HCT116 (cell line): Measurements from ENCODE around the gene DOCK4. TPM values are rescaled to one million over a fixed set of nuclear protein-coding genes. Genes with fewer than 3 reads are reported as not detected.

ENCODE experiments used
- ATAC-seq: fragments of 200-7000 bp; cut with Tn5 transposase; 2 replicates; pipeline ENCODE4 v1.9.1; 2020; ENCODE audit warnings: mild to moderate bottlenecking, moderate library complexity
- BruUV-seq: library from RNA; stranded (reverse); fragments of 400-500 nt; replicated peaks from 2 replicates; lab custom pipeline; 2021; lab: Mats Ljungman, UMichigan
- CTCF ChIA-PET: fragments of 300-600 bp; sonication (Branson Sonifier 250); formaldehyde crosslinking; loops from one replicate; lab custom pipeline; 2021; ENCODE audit warnings: antibody characterized with exemption; lab: Charles Lee
- POLR2A ChIA-PET: fragments of 300-600, 350-600 bp; sonication (Branson Sonifier 250); formaldehyde crosslinking; loops from one replicate; lab custom pipeline; 2021; ENCODE audit warnings: antibody characterized with exemption; lab: Charles Lee
- RAD21 ChIA-PET, 2 experiments: fragments of 300-600 bp; sonication (Branson Sonifier 250); formaldehyde crosslinking; loops; one replicate each; lab custom pipeline; 2023; ENCODE audit warnings: low total read pairs in 2 of 2; ENCODE audit not compliant: uncharacterized antibody in 2 of 2, unreplicated experiment in 2 of 2, low non-redundant PET in 1 of 2; lab: Charles Lee
- DNase-seq: peaks from one replicate; pipeline ENCODE4 v3.0.0-alpha.2; 2010; ENCODE audit warnings: low read depth, low spot score
- H2AFZ ChIP-seq: fragments of 200-600 bp; shearing (Covaris generic), sonication (generic); 2 replicates; pipeline ENCODE4 v1.6.1; 2017; ENCODE audit warnings: low read depth, mixed run types, mixed read lengths, antibody characterized with exemption, low read length; ENCODE audit not compliant: poor library complexity, severe bottlenecking
- H3K27ac ChIP-seq: 2 replicates; pipeline ENCODE4 v1.5.1; 2012; ENCODE audit warnings: low read depth, low read length
- H3K27me3 ChIP-seq: fragments of 200-600 bp; sonication (generic); 2 replicates; pipeline ENCODE4 v1.6.1; 2016; ENCODE audit warnings: mixed run types, low read length, mixed read lengths; ENCODE audit not compliant: insufficient read depth
- H3K36me3 ChIP-seq, 2 experiments: fragments of 200-500 bp in 1 of 2; fragments of 200-600 bp in 1 of 2; sonication (Bioruptor generic) in 1 of 2; sonication (generic) in 1 of 2; 2 replicates each; pipeline versions ENCODE4 v1.5.1 to v1.6.1; 2014 to 2016; ENCODE audit warnings: low read length in 2 of 2, inconsistent platforms in 1 of 2, mixed read lengths in 1 of 2, mixed run types in 1 of 2; ENCODE audit not compliant: insufficient read depth in 2 of 2, control insufficient read depth in 1 of 2
- H3K4me1 ChIP-seq, 2 experiments: fragments of 200-600 bp in 1 of 2; sonication (generic) in 1 of 2; 2 replicates each; pipeline versions ENCODE4 v1.5.1 to v1.6.1; 2012 to 2017; ENCODE audit warnings: low read length in 2 of 2, inconsistent platforms in 1 of 2, mild to moderate bottlenecking in 1 of 2, mixed read lengths in 1 of 2, mixed run types in 1 of 2, moderate library complexity in 1 of 2; ENCODE audit not compliant: insufficient read depth in 2 of 2, control insufficient read depth in 1 of 2
- H3K4me2 ChIP-seq: fragments of 200-600 bp; sonication (generic); 2 replicates; pipeline ENCODE4 v1.6.1; 2017; ENCODE audit warnings: mixed run types, low read length, mixed read lengths
- H3K4me3 ChIP-seq, 2 experiments: fragments of 200-600 bp in 1 of 2; sonication (generic) in 1 of 2; replicated peaks in 1 of 2; 2 replicates each; pipeline ENCODE4 v1.5.1; 2011 to 2016; ENCODE audit warnings: low read length in 2 of 2, control low read depth in 1 of 2, low read depth in 1 of 2, mild to moderate bottlenecking in 1 of 2, mixed read lengths in 1 of 2, mixed run types in 1 of 2
- H3K79me2 ChIP-seq: fragments of 200-600 bp; sonication (generic); 2 replicates; pipeline ENCODE4 v1.6.1; 2017; ENCODE audit warnings: mild to moderate bottlenecking, mixed run types, low read length, moderate library complexity, mixed read lengths; ENCODE audit not compliant: insufficient read depth
- H3K9ac ChIP-seq: fragments of 200-600 bp; sonication (generic); 2 replicates; pipeline ENCODE4 v1.6.1; 2016; ENCODE audit warnings: low read length, mixed read lengths
- H3K9me2 ChIP-seq: fragments of 200-600 bp; sonication (generic), shearing (Covaris generic); 2 replicates; pipeline ENCODE4 v1.6.1; 2017; ENCODE audit warnings: mixed run types, mild to moderate bottlenecking, moderate library complexity; ENCODE audit not compliant: insufficient read depth
- H3K9me3 ChIP-seq, 2 experiments: fragments of 200-500 bp in 1 of 2; fragments of 200-600 bp in 1 of 2; sonication (Bioruptor generic) in 1 of 2; sonication (generic) in 1 of 2; 2 replicates each; pipeline ENCODE4 v1.6.1; 2014 to 2017; ENCODE audit warnings: low read length in 2 of 2, mixed read lengths in 2 of 2, inconsistent platforms in 1 of 2, low read depth in 1 of 2, mild to moderate bottlenecking in 1 of 2, mixed run types in 1 of 2, moderate library complexity in 1 of 2; ENCODE audit not compliant: control insufficient read depth in 1 of 2, insufficient read depth in 1 of 2
- H4K20me1 ChIP-seq: fragments of 200-600 bp; sonication (generic), shearing (Covaris generic); 2 replicates; pipeline ENCODE4 v1.6.1; 2017; ENCODE audit warnings: mixed run types, mild to moderate bottlenecking, moderate library complexity; ENCODE audit not compliant: insufficient read depth
- CBX3 ChIP-seq: IDR thresholded peaks from 2 replicates; pipeline ENCODE4 v1.6.1; 2012; ENCODE audit warnings: low read depth
- CEBPB ChIP-seq: IDR thresholded peaks from 2 replicates; pipeline ENCODE4 v1.6.1; 2012; ENCODE audit warnings: low read depth
- CTCF ChIP-seq, 3 experiments: fragments of 200-600 bp in 1 of 3; sonication (generic) in 1 of 3; IDR thresholded peaks in 2 of 3; conservative IDR thresholded peaks in 1 of 3; 2 replicates each; pipeline ENCODE4 v1.5.1; 2012 to 2017; ENCODE audit warnings: low read depth in 2 of 3, low read length in 2 of 3, antibody characterized with exemption in 1 of 3, borderline replicate concordance in 1 of 3, control low read depth in 1 of 3, mild to moderate bottlenecking in 1 of 3, mixed read lengths in 1 of 3, mixed run types in 1 of 3, moderate library complexity in 1 of 3; ENCODE audit not compliant: insufficient read depth in 1 of 3
- JUND ChIP-seq: IDR thresholded peaks from 2 replicates; pipeline ENCODE4 v1.6.1; 2012
- MAX ChIP-seq: IDR thresholded peaks from 2 replicates; pipeline ENCODE4 v1.6.1; 2012
- POLR2A ChIP-seq: IDR thresholded peaks from 2 replicates; pipeline ENCODE4 v1.7.0; 2011; ENCODE audit warnings: borderline replicate concordance; ENCODE audit not compliant: insufficient read depth, insufficient read length; ENCODE audit errors: extremely low read depth
- REST ChIP-seq: IDR thresholded peaks from 2 replicates; pipeline ENCODE4 v1.6.1; 2012; ENCODE audit warnings: low read depth
- SIN3A ChIP-seq: IDR thresholded peaks from 2 replicates; pipeline ENCODE4 v1.6.1; 2012; ENCODE audit warnings: low read depth
- SP1 ChIP-seq: IDR thresholded peaks from 2 replicates; pipeline ENCODE4 v1.6.1; 2012; ENCODE audit warnings: low read depth
- SRF ChIP-seq: IDR thresholded peaks from 2 replicates; pipeline ENCODE4 v1.6.1; 2012; ENCODE audit warnings: low read depth
- TCF7L2 ChIP-seq: IDR thresholded peaks from 2 replicates; pipeline ENCODE4 v1.7.0; 2011; ENCODE audit warnings: borderline replicate concordance, inconsistent platforms; ENCODE audit not compliant: insufficient read depth, insufficient read length; ENCODE audit errors: extremely low read depth
- ZBTB33 ChIP-seq: IDR thresholded peaks from 2 replicates; pipeline ENCODE4 v1.6.1; 2011; ENCODE audit warnings: mild to moderate bottlenecking, low read length, moderate library complexity; ENCODE audit not compliant: insufficient replicate concordance; ENCODE audit errors: extremely low read depth
- ZFX ChIP-seq: fragments of 450-650 bp; IDR thresholded peaks from 2 replicates; pipeline ENCODE4 v1.6.1; 2017
- ZNF274 ChIP-seq: fragments of 200-500 bp; sonication (Bioruptor generic); IDR thresholded peaks from 2 replicates; pipeline ENCODE4 v1.6.1; 2014; ENCODE audit warnings: mild to moderate bottlenecking, low read depth, low read length, inconsistent platforms
- intact Hi-C: fragments of 100-400 bp; cut with micrococcal nuclease; formaldehyde crosslinking; loops from 2 replicates; pipeline ENCODE4 v1.10.0; 2022
- total RNA-seq: library from RNA; stranded (reverse); gene quantifications from one replicate; pipeline ENCODE4 v1.2.1, GENCODE V29; 2021; ENCODE audit not compliant: unreplicated experiment

DOCK4 gene
- total RNA-seq, 1 experiment from 2014 or later = 2.2 TPM

- TF ChIP-seq REST (no peak), ZBTB33 (no peak), CBX3 (no peak), CTCF (IDR thresholded peaks at IDR 0.05 in 2 of 3, conservative IDR thresholded peaks at IDR 0.05 in 1 of 3; ENCODE audit: borderline replicate concordance in 1 of 3, insufficient read depth in 1 of 3, low read depth in 2 of 3, low read length in 2 of 3) (no peak), JUND (no peak), ZFX (no peak), SRF (no peak), SIN3A (no peak), POLR2A (no peak), MAX (no peak), SP1 (no peak), TCF7L2 (no peak), CEBPB (no peak), ZNF274 (no peak)
- no peaks in the 10 kb centered on the region for H3K36me3 ChIP-seq
- CTCF ChIA-PET = no interaction called here
- no TSS peak for BruUV-seq
- RAD21 ChIA-PET = no interaction called here
- ATAC-seq (no peak; the same call in 1 of the 2 replicates), DNase-seq (no peak)
- H4K20me1 ChIP-seq = no peaks in the 10 kb centered on the region
- no peak overlapping the region for H3K27ac ChIP-seq
- 0 out of 2 replicates have a peak, but pooled peaks cover 3% of the 10 kb centered on the region for H3K27me3 ChIP-seq
- POLR2A ChIA-PET = no interaction called here
- H3K4me3 ChIP-seq = no peak overlapping the region
- H3K4me2 ChIP-seq = no peak overlapping the region
- H3K9me3 ChIP-seq = no peaks in the 10 kb centered on the region
- no peak overlapping the region for H3K9ac ChIP-seq
- no peaks in the 10 kb centered on the region for H3K79me2 ChIP-seq
- H2AFZ ChIP-seq = no peak overlapping the region
- intact Hi-C loops = no loop called here
- peaks cover 0 to 5% of the 10 kb centered on the region in 2 experiments; a peak in 1 of 4 replicates for H3K4me1 ChIP-seq
- H3K9me2 ChIP-seq = no peaks in the 10 kb centered on the region
These were observed 274.2 kb downstream of the DOCK4 start for GRCh38 chr7:111931958-111932357.
